Caki2 (cell line): Measurements from ENCODE around the gene NANOS2. TPM values are rescaled to one million over a fixed set of nuclear protein-coding genes. Genes with fewer than 3 reads are reported as not detected.

Experiments
- DNase-seq: peaks from one replicate; pipeline ENCODE4 v3.0.0-alpha.2; 2015; ENCODE audit warnings: low read depth
- in situ Hi-C: cut with HindIII; loops from 2 replicates; pipeline ENCODE4 v1.10.0; 2016; ENCODE audit warnings: low sequenced_read_pairs, low pct_unique_long_range_greater_than_20kb, mixed read lengths
- total RNA-seq: library from RNA; depleted of rRNA; stranded (reverse); fragments of >200 nt; shearing (Covaris generic); gene quantifications from 2 replicates; pipeline ENCODE4 v1.2.3, GENCODE V29; 2014; ENCODE audit warnings: low replicate concordance; rRNA removed

Gene NANOS2
- total RNA-seq, 1 experiment from 2014 or later, result not detected

- in situ Hi-C loops, result no loop called here
- no peak for DNase-seq
These were observed 49.9 kb downstream of the NANOS2 start for GRCh38 chr19:45864629-45865082.

- in situ Hi-C loops, result no loop called here
- DNase-seq, result no peak
These were observed 50.5 kb downstream of the NANOS2 start, which contains the start of gene FOXA3 for GRCh38 chr19:45863840-45864628. TSS of gene FOXA3 (plus strand) at chr19:45864326. CDS start at chr19:45864457, 131 bp downstream.

GRCh38 chr19:45863335-45863839 is 51.2 kb downstream of the NANOS2 start:
- DNase-seq, result no peak
- in situ Hi-C loops, result no loop called here

Other genes starting within 250 kb of the NANOS2 start
- gene GIPR, start 246.6 kb downstream of the NANOS2 start, total RNA-seq, result 0.44 TPM in 1 of 2 replicates, not detected in the other
- 578 and 718 TPM in 2 replicates for gene SNRPD2, start 222.8 kb downstream of the NANOS2 start, total RNA-seq
- gene QPCTL, start 222.1 kb downstream of the NANOS2 start, total RNA-seq, result 31.2 and 35.6 TPM in 2 replicates
- 21.0 and 22.0 TPM in 2 replicates for gene FBXO46, start 183.9 kb downstream of the NANOS2 start, total RNA-seq
- 0.35 TPM in 1 of 2 replicates, not detected in the other for gene MEIOSIN, start 181.3 kb downstream of the NANOS2 start, total RNA-seq
- gene SIX5, start 145.5 kb downstream of the NANOS2 start, total RNA-seq, result 14.3 and 15.2 TPM in 2 replicates
- 4.8 and 9.1 TPM in 2 replicates for gene DMPK, start 132.3 kb downstream of the NANOS2 start, total RNA-seq
- 22.3 and 25.6 TPM in 2 replicates for gene DMWD, start 121.9 kb downstream of the NANOS2 start, total RNA-seq
- gene RSPH6A, start 99.5 kb downstream of the NANOS2 start, total RNA-seq, result not detected in 2 replicates
- gene SYMPK, start 51.6 kb downstream of the NANOS2 start, total RNA-seq, result 75.2 and 83.9 TPM in 2 replicates
- gene FOXA3, start 50.5 kb downstream of the NANOS2 start, total RNA-seq, result 0.14 TPM in 1 of 2 replicates, not detected in the other
- 42.5 and 60.5 TPM in 2 replicates for gene IRF2BP1, start 28.6 kb downstream of the NANOS2 start, total RNA-seq
- gene MYPOP, start 12.2 kb downstream of the NANOS2 start, total RNA-seq, result 2.4 and 6.0 TPM in 2 replicates
- gene NOVA2, start 59.1 kb upstream of the NANOS2 start, total RNA-seq, result not detected in 2 replicates
- 11.1 and 17.0 TPM in 2 replicates for gene CCDC61, start 80.7 kb upstream of the NANOS2 start, total RNA-seq
- gene PGLYRP1, start 108.3 kb upstream of the NANOS2 start, total RNA-seq, result not detected in 2 replicates
- not detected in 2 replicates for gene IGFL4, start 126.2 kb upstream of the NANOS2 start, total RNA-seq
- not detected in 2 replicates for gene IGFL3, start 209.9 kb upstream of the NANOS2 start, total RNA-seq
- gene IGFL2, start 233.5 kb upstream of the NANOS2 start, total RNA-seq, result not detected in 2 replicates